Heart left ventricle (tissue), 13 donors: Measurements from ENCODE around the gene HEPACAM.

ENCODE experiments used
- POLR2A ChIP-seq, 2 donors: fragments of 450-650 bp; IDR thresholded peaks; one replicate each; pipeline ENCODE4 v1.6.1; 2017; ENCODE audit warnings: antibody characterized with exemption in 2 of 2, mild to moderate bottlenecking in 2 of 2, moderate library complexity in 2 of 2
- TF ChIP-seq, protein P1 (sequence below), 12 donors: fragments of 200-600 bp; sonication (generic) in 4 of 12; IDR thresholded peaks; one replicate each; pipeline versions ENCODE4 v1.5.0 to v1.8.0; 2018 to 2022; ENCODE audit warnings: antibody characterized with exemption in 12 of 12, mild to moderate bottlenecking in 5 of 12
- donor health status: ischemic (EF 13 %, LVEDD 7.1; RV severe dilation, severe dysfunction).
- donor health status: DM: no; HTN: yes; CAD: no.
- donor health status: DM: no; HTN: no; CAD: no.
- donor health status: ischemic (EF 25% LVEDD 6.9; RV normal size, moderate dysfunction).
- donor health status: ischemic (EF 25% LVEDD 5.7; RV mildly dilated, moderate dysfunction).
- donor health status: ischemic (EF 35%, LVEDD 5.7; RV mildly dilated, moderate dysfunction).
- donor health status: nonischemic (EF 11% LVEDD 7.7; RV severe dilation, severe dysfunction).
- donor health status: DM: yes; HTN: yes; CAD: no.
- donor health status: PGD.
- donor health status: ischemic (EF 29% LVEDD 5.4; RV normal size, mild dysfunction).
- donor health status: nonischemic (EF 23%, LVEDD 6.1; RV moderate dilation, normal function).

DNA sequence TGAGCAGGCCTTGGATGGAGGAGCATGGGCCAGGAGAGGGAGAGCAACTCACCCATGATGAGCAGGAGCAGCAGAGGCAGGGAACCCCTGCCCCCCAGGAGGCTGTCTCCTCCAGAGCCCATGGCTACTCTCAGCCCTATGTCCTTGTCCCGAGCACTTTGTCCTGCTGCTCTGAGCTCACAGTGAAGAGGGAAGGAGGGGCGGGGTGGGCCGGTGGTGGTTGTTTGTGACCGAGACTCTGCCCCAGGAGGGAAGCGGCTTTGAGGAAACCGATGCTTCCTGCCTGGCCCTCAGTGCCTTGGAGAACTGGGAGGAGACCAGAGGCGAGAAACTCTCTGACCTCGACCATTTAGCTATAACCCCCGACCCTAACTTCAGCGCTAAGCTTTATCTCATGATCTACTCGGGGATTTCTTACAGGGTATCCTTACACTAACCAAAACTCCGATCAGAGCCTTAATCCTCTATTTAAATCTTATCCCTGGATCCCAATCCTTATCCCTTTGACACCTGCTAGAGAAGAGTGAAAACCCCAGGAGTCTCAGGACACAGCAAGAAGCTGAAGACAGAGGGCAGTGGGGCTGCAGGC, 38.1 kb downstream of the HEPACAM start, which contains the start of gene ROBO4:
- TF ChIP-seq, protein P1, sequence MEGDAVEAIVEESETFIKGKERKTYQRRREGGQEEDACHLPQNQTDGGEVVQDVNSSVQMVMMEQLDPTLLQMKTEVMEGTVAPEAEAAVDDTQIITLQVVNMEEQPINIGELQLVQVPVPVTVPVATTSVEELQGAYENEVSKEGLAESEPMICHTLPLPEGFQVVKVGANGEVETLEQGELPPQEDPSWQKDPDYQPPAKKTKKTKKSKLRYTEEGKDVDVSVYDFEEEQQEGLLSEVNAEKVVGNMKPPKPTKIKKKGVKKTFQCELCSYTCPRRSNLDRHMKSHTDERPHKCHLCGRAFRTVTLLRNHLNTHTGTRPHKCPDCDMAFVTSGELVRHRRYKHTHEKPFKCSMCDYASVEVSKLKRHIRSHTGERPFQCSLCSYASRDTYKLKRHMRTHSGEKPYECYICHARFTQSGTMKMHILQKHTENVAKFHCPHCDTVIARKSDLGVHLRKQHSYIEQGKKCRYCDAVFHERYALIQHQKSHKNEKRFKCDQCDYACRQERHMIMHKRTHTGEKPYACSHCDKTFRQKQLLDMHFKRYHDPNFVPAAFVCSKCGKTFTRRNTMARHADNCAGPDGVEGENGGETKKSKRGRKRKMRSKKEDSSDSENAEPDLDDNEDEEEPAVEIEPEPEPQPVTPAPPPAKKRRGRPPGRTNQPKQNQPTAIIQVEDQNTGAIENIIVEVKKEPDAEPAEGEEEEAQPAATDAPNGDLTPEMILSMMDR (IDR thresholded peaks at IDR 0.05): peak in 2 of 12 donors; percentile 17 to 22
- no peak for TF ChIP-seq POLR2A (IDR thresholded peaks at IDR 0.05)
